ENCODE results near the gene SETD5. TPM values are rescaled to one million over a fixed set of nuclear protein-coding genes. Genes with fewer than 3 reads are reported as not detected.

SETD5 gene
- total and polyA plus RNA-seq, 2 of the 8 experiments (the other 6 are each of a cell fraction or from before 2014, with no cell fraction given): 108 to 234 TPM

GRCh38 chr3:9455596-9456131, 58.2 kb downstream of the SETD5 start:
- no peak overlapping the region for H3K14ac ChIP-seq (ENCODE audit: insufficient read length)
- no peak overlapping the region for H2BK5ac ChIP-seq (ENCODE audit: low read depth, low read length)
- peaks cover 0 to 5% of the 10 kb centered on the region in 2 experiments for H4K20me1 ChIP-seq (replicated peaks in 1 of 2; ENCODE audit: control insufficient read depth in 1 of 2, insufficient read depth in 2 of 2, low read length in 2 of 2)
- no peak overlapping the region for H3K4ac ChIP-seq (replicated peaks; ENCODE audit: insufficient read length, low read depth, low read length)
- H3K4me3 ChIP-seq (ENCODE audit: extremely low read depth in 1 of 4, insufficient read depth in 2 of 4, low read depth in 3 of 4, low read length in 4 of 4): no peak overlapping the region
- no peak overlapping the region for H3K9ac ChIP-seq (replicated peaks in 1 of 4; ENCODE audit: extremely low read depth in 1 of 4, low read depth in 3 of 4, low read length in 3 of 4)
- no peaks in the 10 kb centered on the region for H3K9me3 ChIP-seq (ENCODE audit: insufficient read depth in 2 of 2, low read depth in 1 of 2, low read length in 1 of 2)
- no peak overlapping the region for H2BK120ac ChIP-seq (replicated peaks; ENCODE audit: low read depth, low read length)
- ChIA-PET POLR2A (ENCODE audit: partially characterized antibody) (interaction anchor here (0.6 to 2.4 kb wide), 3 partner anchors 8 to 59 kb away, joined by 3 to 6 read pairs (median 3); no protein-coding TSS in a partner anchor), CTCF (ENCODE audit: partially characterized antibody) (interaction anchor here (0.7 kb wide), 2 partner anchors 12 to 45 kb away, joined by 3 to 6 read pairs; no protein-coding TSS in a partner anchor)
- no peak overlapping the region for H4K5ac ChIP-seq (ENCODE audit: insufficient read length, low read depth, low read length)
- H3K79me1 ChIP-seq (ENCODE audit: low read depth, low read length): peaks cover 4% of the 10 kb centered on the region; the same call in 1 of the 2 replicates
- no peak overlapping the region for H2BK15ac ChIP-seq (ENCODE audit: low read length)
- no peak overlapping the region for H2BK20ac ChIP-seq (ENCODE audit: low read length)
- H3K4me2 ChIP-seq (ENCODE audit: insufficient read depth in 1 of 2, low read depth in 2 of 2, low read length in 2 of 2): no peak overlapping the region
- DNase-seq (ENCODE audit: low read depth in 1 of 2, low spot score in 2 of 2) (no peak), FAIRE-seq (no peak)
- no peak overlapping the region for H4K91ac ChIP-seq (replicated peaks; ENCODE audit: insufficient read length, low read length)
- no peaks in the 10 kb centered on the region for H3K27me3 ChIP-seq (replicated peaks in 1 of 4; ENCODE audit: control insufficient read depth in 3 of 4, extremely low read depth in 1 of 4, insufficient read depth in 3 of 4, low read length in 3 of 4)
- no peak overlapping the region for H3K56ac ChIP-seq (replicated peaks; ENCODE audit: insufficient read length, low read depth, low read length)
- H3K4me1 ChIP-seq (replicated peaks in 1 of 4; ENCODE audit: control insufficient read depth in 3 of 4, insufficient read depth in 4 of 4, low read length in 3 of 4): no peaks in the 10 kb centered on the region
- peaks cover 21 to 89% (median 56%) of the 10 kb centered on the region in 4 experiments for H3K36me3 ChIP-seq (ENCODE audit: control insufficient read depth in 2 of 4, insufficient read depth in 4 of 4, low read length in 3 of 4)
- WGBS, 2 experiments (ENCODE audit: extremely low coverage in 1 of 2, insufficient coverage in 1 of 2, insufficient read length in 1 of 2, insufficient replicate concordance in 2 of 2, low coverage in 1 of 2, low lambda C conversion rate in 2 of 2, missing lambda C conversion rate in 1 of 2): 96% methylated on average over 1 of the region's 1 CpG; no CpG with 5 or more reads in 1 of the 2 experiments
- no peak overlapping the region for H2AK5ac ChIP-seq (ENCODE audit: low read depth, low read length)
- H3K23ac ChIP-seq (ENCODE audit: insufficient read length): no peak overlapping the region
- H3K79me2 ChIP-seq (ENCODE audit: control insufficient read depth in 1 of 2, insufficient read depth in 2 of 2, low read length in 2 of 2): peaks cover 0 to 5% of the 10 kb centered on the region in 2 experiments; a peak in 1 of 4 replicates
- no peaks in the 10 kb centered on the region for H3K23me2 ChIP-seq (ENCODE audit: low read depth, low read length)
- H3K18ac ChIP-seq (ENCODE audit: extremely low read depth, low read length): no peak overlapping the region
- no peak overlapping the region for H4K8ac ChIP-seq (ENCODE audit: extremely low read depth, insufficient read depth, low read length)
- H3K27ac ChIP-seq (ENCODE audit: low read depth, low read length): no peak overlapping the region
- no peak overlapping the region for H2AFZ ChIP-seq (ENCODE audit: low read length)
- H2BK12ac ChIP-seq (ENCODE audit: low read depth, low read length): no peak overlapping the region
- TF ChIP-seq TAF1 (IDR thresholded peaks at IDR 0.05; ENCODE audit: low read depth, low read length) (no peak), CTBP2 (IDR thresholded peaks at IDR 0.05; ENCODE audit: borderline replicate concordance, insufficient read depth, insufficient read length, low read length) (no peak), TBP (IDR thresholded peaks at IDR 0.05; ENCODE audit: low read depth, low read length) (no peak), SP2 (IDR thresholded peaks at IDR 0.05; ENCODE audit: low read length) (no peak), ATF2 (IDR thresholded peaks at IDR 0.05; ENCODE audit: low read length) (no peak), JUND (IDR thresholded peaks at IDR 0.05; ENCODE audit: low read length) (no peak), ZNF274 (IDR thresholded peaks at IDR 0.05; ENCODE audit: borderline replicate concordance, extremely low read depth, low read length) (no peak), KDM1A (IDR thresholded peaks at IDR 0.05; ENCODE audit: borderline replicate concordance, low read length) (no peak), CHD2 (IDR thresholded peaks at IDR 0.05; ENCODE audit: low read length) (no peak)

All from H1 (cell line).